Measurements from ENCODE around the gene RNASE8.

GRCh38 chr14:21058903-21059302 is 1.3 kb downstream of the RNASE8 start:
- TF ChIP-seq POLR2A (IDR thresholded peaks at IDR 0.05; ENCODE audit: low read depth, low read length) (no peak), POLR2AphosphoS5 (IDR thresholded peaks at IDR 0.05; ENCODE audit: low read depth, low read length) (no peak), TAF1 (IDR thresholded peaks at IDR 0.05; ENCODE audit: borderline replicate concordance, low read depth, low read length) (no peak)
